DND-41 (cell line): ENCODE results near the gene SYNE2.

Experiments
- EZH2 ChIP-seq: IDR thresholded peaks from 3 replicates; pipeline ENCODE4 v1.6.1; 2012; ENCODE audit warnings: borderline replicate concordance, low read depth, mild to moderate bottlenecking, moderate library complexity, low read length, inconsistent platforms; ENCODE audit not compliant: severe bottlenecking
- TF ChIP-seq, protein P1 (sequence below): IDR thresholded peaks from 2 replicates; pipeline ENCODE4 v1.5.1; 2012; ENCODE audit warnings: borderline replicate concordance, low read length, moderate library complexity, mild to moderate bottlenecking; ENCODE audit not compliant: poor library complexity, severe bottlenecking; ENCODE audit errors: extremely low read depth

DNA sequence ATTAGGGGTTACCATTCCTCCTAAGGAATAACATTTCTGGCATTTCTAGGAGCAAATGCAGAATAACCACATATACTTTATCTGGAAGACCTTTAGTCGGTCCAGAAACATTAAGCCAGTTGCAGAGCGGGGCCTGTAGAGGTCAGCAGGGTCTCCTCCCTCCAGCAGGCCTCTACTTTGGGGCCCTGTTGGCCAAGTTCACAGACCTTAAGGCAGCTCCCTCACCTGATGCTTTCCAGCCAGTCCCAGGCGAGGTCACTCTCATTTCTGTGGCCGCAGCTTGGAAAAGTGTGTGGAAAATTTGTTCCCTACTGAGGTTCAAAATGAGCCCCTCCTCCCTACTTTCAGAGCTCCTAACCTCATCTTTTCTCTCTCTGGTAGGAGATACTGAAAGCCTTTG, 367.3 kb downstream of the SYNE2 start:
- TF ChIP-seq, protein P1, sequence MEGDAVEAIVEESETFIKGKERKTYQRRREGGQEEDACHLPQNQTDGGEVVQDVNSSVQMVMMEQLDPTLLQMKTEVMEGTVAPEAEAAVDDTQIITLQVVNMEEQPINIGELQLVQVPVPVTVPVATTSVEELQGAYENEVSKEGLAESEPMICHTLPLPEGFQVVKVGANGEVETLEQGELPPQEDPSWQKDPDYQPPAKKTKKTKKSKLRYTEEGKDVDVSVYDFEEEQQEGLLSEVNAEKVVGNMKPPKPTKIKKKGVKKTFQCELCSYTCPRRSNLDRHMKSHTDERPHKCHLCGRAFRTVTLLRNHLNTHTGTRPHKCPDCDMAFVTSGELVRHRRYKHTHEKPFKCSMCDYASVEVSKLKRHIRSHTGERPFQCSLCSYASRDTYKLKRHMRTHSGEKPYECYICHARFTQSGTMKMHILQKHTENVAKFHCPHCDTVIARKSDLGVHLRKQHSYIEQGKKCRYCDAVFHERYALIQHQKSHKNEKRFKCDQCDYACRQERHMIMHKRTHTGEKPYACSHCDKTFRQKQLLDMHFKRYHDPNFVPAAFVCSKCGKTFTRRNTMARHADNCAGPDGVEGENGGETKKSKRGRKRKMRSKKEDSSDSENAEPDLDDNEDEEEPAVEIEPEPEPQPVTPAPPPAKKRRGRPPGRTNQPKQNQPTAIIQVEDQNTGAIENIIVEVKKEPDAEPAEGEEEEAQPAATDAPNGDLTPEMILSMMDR = no peak
- TF ChIP-seq EZH2 = no peak
